Measurements from ENCODE around the gene KNL1.

DNA sequence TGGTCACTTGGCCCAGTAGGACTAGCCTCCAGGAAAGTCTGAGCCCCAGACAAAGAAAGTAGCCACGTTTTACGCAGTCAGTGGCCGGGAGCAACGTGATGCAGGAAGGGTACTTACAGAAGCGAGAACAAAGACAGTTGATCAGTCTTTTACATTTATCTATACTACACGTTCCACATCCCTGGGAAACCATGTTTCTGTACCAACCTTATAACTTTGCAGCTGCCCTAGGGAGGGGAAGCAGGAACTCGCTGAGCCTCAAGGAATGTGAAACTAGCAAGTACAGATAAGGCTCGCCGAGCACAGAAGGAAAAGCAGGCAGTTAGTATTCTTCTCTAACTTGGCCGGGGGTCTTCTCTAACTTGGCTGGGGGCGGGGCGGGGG is 3.4 kb upstream of the KNL1 start:
- TF ChIP-seq, protein P1, sequence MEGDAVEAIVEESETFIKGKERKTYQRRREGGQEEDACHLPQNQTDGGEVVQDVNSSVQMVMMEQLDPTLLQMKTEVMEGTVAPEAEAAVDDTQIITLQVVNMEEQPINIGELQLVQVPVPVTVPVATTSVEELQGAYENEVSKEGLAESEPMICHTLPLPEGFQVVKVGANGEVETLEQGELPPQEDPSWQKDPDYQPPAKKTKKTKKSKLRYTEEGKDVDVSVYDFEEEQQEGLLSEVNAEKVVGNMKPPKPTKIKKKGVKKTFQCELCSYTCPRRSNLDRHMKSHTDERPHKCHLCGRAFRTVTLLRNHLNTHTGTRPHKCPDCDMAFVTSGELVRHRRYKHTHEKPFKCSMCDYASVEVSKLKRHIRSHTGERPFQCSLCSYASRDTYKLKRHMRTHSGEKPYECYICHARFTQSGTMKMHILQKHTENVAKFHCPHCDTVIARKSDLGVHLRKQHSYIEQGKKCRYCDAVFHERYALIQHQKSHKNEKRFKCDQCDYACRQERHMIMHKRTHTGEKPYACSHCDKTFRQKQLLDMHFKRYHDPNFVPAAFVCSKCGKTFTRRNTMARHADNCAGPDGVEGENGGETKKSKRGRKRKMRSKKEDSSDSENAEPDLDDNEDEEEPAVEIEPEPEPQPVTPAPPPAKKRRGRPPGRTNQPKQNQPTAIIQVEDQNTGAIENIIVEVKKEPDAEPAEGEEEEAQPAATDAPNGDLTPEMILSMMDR (IDR thresholded peaks at IDR 0.05), result no peak
- no peak for TF ChIP-seq FOSL2 (IDR thresholded peaks at IDR 0.05)
- TF ChIP-seq FOSL2 (CRISPR knock-in tag; IDR thresholded peaks at IDR 0.05), result no peak
- TF ChIP-seq CEBPB (IDR thresholded peaks at IDR 0.05), result no peak
- no peak for TF ChIP-seq JUNB (IDR thresholded peaks at IDR 0.05)
- no peak for TF ChIP-seq HDAC2 (IDR thresholded peaks at IDR 0.05)
- TF ChIP-seq CBX2 (IDR thresholded peaks at IDR 0.05; ENCODE audit: borderline replicate concordance, low read depth), result no peak
- no peak for TF ChIP-seq RAD21 (conservative IDR thresholded peaks at IDR 0.05 in 1 of 2, IDR thresholded peaks at IDR 0.05 in 1 of 2)
- TF ChIP-seq POLR2A (IDR thresholded peaks at IDR 0.05; ENCODE audit: low read length), result no peak
- no peak for TF ChIP-seq KDM1A (IDR thresholded peaks at IDR 0.05; ENCODE audit: low read depth)
- TF ChIP-seq MAFK (IDR thresholded peaks at IDR 0.05; ENCODE audit: partially characterized antibody), result no peak
- no peak for TF ChIP-seq EP300 (IDR thresholded peaks at IDR 0.05)

Data from A549 (cell line).